Endodermal cell (in vitro differentiated cells): ENCODE results near the gene TAF11L2. TPM values are rescaled to one million over a fixed set of nuclear protein-coding genes. Genes with fewer than 3 reads are reported as not detected.
A peak's percentile ranks its signal among the peaks of the same experiment; 100 is the strongest.
"Not testable (repeated sequence)": the region's sequence is repeated elsewhere in the genome, so short reads cannot be mapped to it uniquely, and the experiment has no call there.

Experiments
- DNase-seq: peaks from one replicate; pipeline ENCODE4 v3.0.0-alpha.2; 2017
- H3K27ac ChIP-seq: 2 replicates; pipeline ENCODE4 v1.5.1; 2013; ENCODE audit warnings: mild to moderate bottlenecking, low read depth, low read length, moderate library complexity
- H3K27me3 ChIP-seq: 2 replicates; pipeline ENCODE4 v1.6.1; 2013; ENCODE audit warnings: mild to moderate bottlenecking, low read length, moderate library complexity; ENCODE audit not compliant: insufficient read depth, control insufficient read depth, poor library complexity, severe bottlenecking
- H3K36me3 ChIP-seq: 2 replicates; pipeline ENCODE4 v1.7.0; 2013; ENCODE audit warnings: mild to moderate bottlenecking, low read length, moderate library complexity; ENCODE audit not compliant: control insufficient read depth, insufficient read depth
- H3K4me1 ChIP-seq: one replicate; pipeline ENCODE4 v1.7.0; 2013; ENCODE audit warnings: low read length; ENCODE audit not compliant: control insufficient read depth, insufficient read depth
- H3K4me3 ChIP-seq: 2 replicates; pipeline ENCODE4 v1.5.1; 2013; ENCODE audit warnings: mild to moderate bottlenecking, low read length, moderate library complexity
- H3K9ac ChIP-seq: 2 replicates; pipeline ENCODE4 v1.6.1; 2013; ENCODE audit warnings: mild to moderate bottlenecking, low read length, moderate library complexity; ENCODE audit not compliant: poor library complexity, severe bottlenecking; ENCODE audit errors: extremely low read depth
- H3K9me3 ChIP-seq: 2 replicates; pipeline ENCODE4 v1.6.1; 2013; ENCODE audit warnings: mild to moderate bottlenecking, low read length, moderate library complexity; ENCODE audit not compliant: control insufficient read depth
- H3K27ac Mint-ChIP-seq: 2 replicates; pipeline ENCODE4 v1.8.0; 2020; ENCODE audit warnings: mixed read lengths
- H3K27me3 Mint-ChIP-seq: 2 replicates; pipeline ENCODE4 v1.8.0; 2021; ENCODE audit warnings: mild to moderate bottlenecking, mixed read lengths; ENCODE audit not compliant: insufficient read depth
- H3K36me3 Mint-ChIP-seq: 2 replicates; pipeline ENCODE4 v1.8.0; 2020; ENCODE audit warnings: low read depth, mixed read lengths
- H3K4me1 Mint-ChIP-seq: 2 replicates; pipeline ENCODE4 v1.8.0; 2020; ENCODE audit warnings: mixed read lengths
- H3K4me3 Mint-ChIP-seq: 2 replicates; pipeline ENCODE4 v1.8.0; 2020; ENCODE audit warnings: mild to moderate bottlenecking, moderate library complexity, mixed read lengths
- H3K9me3 Mint-ChIP-seq: 2 replicates; pipeline ENCODE4 v1.8.0; 2020; ENCODE audit warnings: mild to moderate bottlenecking, mixed read lengths
- WGBS, 2 experiments: methylation state at CpG; one replicate each; pipeline versions ENCODE4 v1.1.5 to v1.1.7; 2013; ENCODE audit warnings: missing lambda C conversion rate in 2 of 2, mixed read lengths in 1 of 2; ENCODE audit not compliant: insufficient coverage in 1 of 2, insufficient read length in 1 of 2; 5-methylcytosine and 5-hydroxymethylcytosine counted together
- total RNA-seq, 2 donors: library from RNA; stranded (reverse); fragmentation: NEBNext Ultra II Directional in 1 of 2; extraction: Animal tissue kit (Norgen Biotek cat#: 25700) in 1 of 2; gene quantifications; 2 replicates in 1 of 2; 3 replicates in 1 of 2; pipeline ENCODE4 v1.2.1, GENCODE V29; 2021
- TF ChIP-seq, protein P1 (sequence below): fragments of 200-600 bp; sonication (generic); conservative IDR thresholded peaks from 2 replicates; pipeline ENCODE4 v1.5.0; 2021; ENCODE audit warnings: antibody characterized with exemption, mild to moderate bottlenecking

Gene TAF11L2
- total RNA-seq, 2 donors from 2014 or later = not detected

- Histone ChIP-seq H3K9me3 (no peaks in the 10 kb centered on the region), H3K27me3 (no peaks in the 10 kb centered on the region), H3K9ac (no peak overlapping the region), H3K36me3 (no peaks in the 10 kb centered on the region), H3K4me3 (no peak overlapping the region), H3K4me1 (no peaks in the 10 kb centered on the region), H3K27ac (no peak overlapping the region)
- H3K27me3 Mint-ChIP-seq = no peaks in the 10 kb centered on the region
- WGBS, 2 experiments = 91% methylated on average over 2 of the region's 2 CpGs; no CpG with 5 or more reads in 1 of the 2 experiments
- H3K9me3 Mint-ChIP-seq = no peaks in the 10 kb centered on the region
- H3K4me1 Mint-ChIP-seq = peaks cover 3% of the 10 kb centered on the region
- no peaks in the 10 kb centered on the region for H3K36me3 Mint-ChIP-seq
- no peak for DNase-seq
- TF ChIP-seq, protein P1, sequence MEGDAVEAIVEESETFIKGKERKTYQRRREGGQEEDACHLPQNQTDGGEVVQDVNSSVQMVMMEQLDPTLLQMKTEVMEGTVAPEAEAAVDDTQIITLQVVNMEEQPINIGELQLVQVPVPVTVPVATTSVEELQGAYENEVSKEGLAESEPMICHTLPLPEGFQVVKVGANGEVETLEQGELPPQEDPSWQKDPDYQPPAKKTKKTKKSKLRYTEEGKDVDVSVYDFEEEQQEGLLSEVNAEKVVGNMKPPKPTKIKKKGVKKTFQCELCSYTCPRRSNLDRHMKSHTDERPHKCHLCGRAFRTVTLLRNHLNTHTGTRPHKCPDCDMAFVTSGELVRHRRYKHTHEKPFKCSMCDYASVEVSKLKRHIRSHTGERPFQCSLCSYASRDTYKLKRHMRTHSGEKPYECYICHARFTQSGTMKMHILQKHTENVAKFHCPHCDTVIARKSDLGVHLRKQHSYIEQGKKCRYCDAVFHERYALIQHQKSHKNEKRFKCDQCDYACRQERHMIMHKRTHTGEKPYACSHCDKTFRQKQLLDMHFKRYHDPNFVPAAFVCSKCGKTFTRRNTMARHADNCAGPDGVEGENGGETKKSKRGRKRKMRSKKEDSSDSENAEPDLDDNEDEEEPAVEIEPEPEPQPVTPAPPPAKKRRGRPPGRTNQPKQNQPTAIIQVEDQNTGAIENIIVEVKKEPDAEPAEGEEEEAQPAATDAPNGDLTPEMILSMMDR = no peak
- no peak overlapping the region for H3K4me3 Mint-ChIP-seq
- no peak overlapping the region for H3K27ac Mint-ChIP-seq
Observed at GRCh38 chr5:17482790-17483189, 15.2 kb upstream of the TAF11L2 start.

DNA sequence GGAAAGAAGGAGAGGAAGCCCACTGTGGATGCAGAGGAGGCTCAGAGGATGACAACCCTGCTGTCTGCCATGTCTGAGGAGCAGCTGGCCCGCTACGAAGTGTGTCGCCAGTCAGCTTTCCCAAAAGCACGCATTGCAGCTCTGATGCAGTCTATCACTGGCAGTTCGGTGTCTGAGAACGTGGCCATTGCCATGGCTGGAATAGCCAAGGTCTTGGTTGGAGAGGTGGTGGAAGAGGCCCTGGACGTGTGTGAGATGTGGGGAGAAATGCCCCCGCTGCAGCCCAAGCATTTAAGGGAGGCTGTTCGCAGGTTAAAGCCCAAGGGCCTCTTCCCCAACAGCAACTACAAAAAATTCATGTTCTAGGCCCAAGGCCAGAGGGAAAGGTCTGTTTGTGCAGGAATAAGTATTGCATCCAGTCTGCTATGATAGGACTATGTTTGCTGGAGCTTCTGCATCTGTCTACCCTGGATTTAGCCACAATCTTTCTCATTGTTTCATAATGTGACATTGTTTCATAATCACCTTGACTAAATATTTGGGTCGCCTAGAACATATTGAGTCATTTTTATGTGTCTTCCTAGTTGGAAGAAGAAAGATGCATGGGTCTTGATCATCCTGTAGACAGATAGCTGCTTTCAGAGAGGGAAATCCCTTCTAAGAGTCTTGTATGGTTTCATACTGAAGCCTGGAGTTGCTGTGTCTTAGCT lies 11.4 kb upstream of the TAF11L2 start:
- 93% methylated on average over 7 of the region's 10 CpGs; no CpG with 5 or more reads in 1 of the 2 experiments for WGBS, 2 experiments

GRCh38 chr5:17487174-17487512 lies 10.9 kb upstream of the TAF11L2 start:
- Histone ChIP-seq H3K9ac (no peak overlapping the region), H3K36me3 (no peaks in the 10 kb centered on the region), H3K4me3 (no peak overlapping the region), H3K4me1 (no peaks in the 10 kb centered on the region), H3K9me3 (no peaks in the 10 kb centered on the region), H3K27ac (no peak overlapping the region), H3K27me3 (no peaks in the 10 kb centered on the region)
- Mint-ChIP-seq H3K4me1 (no peaks in the 10 kb centered on the region), H3K9me3 (no peaks in the 10 kb centered on the region), H3K36me3 (no peaks in the 10 kb centered on the region), H3K27ac (peak overlapping the region; percentile 58), H3K4me3 (no peak overlapping the region), H3K27me3 (no peaks in the 10 kb centered on the region)
- TF ChIP-seq, protein P1 = no peak
- 92% methylated on average over 1 of the region's 1 CpG; no CpG with 5 or more reads in 1 of the 2 experiments for WGBS, 2 experiments
- no peak for DNase-seq

More for the DNA sequence above, 11.4 kb upstream of the TAF11L2 start:
- H3K36me3 Mint-ChIP-seq, H3K4me1 ChIP-seq, H3K9ac ChIP-seq, DNase-seq, H3K9me3 ChIP-seq, H3K27me3 ChIP-seq, H3K4me3 ChIP-seq, H3K27me3 Mint-ChIP-seq, H3K4me3 Mint-ChIP-seq, H3K27ac ChIP-seq, H3K9me3 Mint-ChIP-seq, H3K36me3 ChIP-seq, H3K4me1 Mint-ChIP-seq: not testable (repeated sequence)
- H3K27ac Mint-ChIP-seq = peak overlapping the region; percentile 58

GRCh38 chr5:17491257-17491656 lies 6.8 kb upstream of the TAF11L2 start:
- not testable (repeated sequence) for H3K27me3 ChIP-seq, H3K4me3 ChIP-seq, H3K9me3 ChIP-seq, H3K4me1 Mint-ChIP-seq, H3K4me3 Mint-ChIP-seq, H3K36me3 ChIP-seq, H3K9ac ChIP-seq, DNase-seq, H3K4me1 ChIP-seq, H3K9me3 Mint-ChIP-seq, H3K27ac Mint-ChIP-seq, H3K27ac ChIP-seq, H3K36me3 Mint-ChIP-seq, H3K27me3 Mint-ChIP-seq
- 82 to 95% methylated on average over 6 to 23 of the region's 23 CpGs for WGBS, 2 experiments
